HepG2 (cell line): ENCODE data around the gene EPHB4. TPM values are rescaled to one million over a fixed set of nuclear protein-coding genes. Genes with fewer than 3 reads are reported as not detected.

ENCODE experiments used
- ARHGAP35 ChIP-seq: sonication (generic); formaldehyde crosslinking; IDR thresholded peaks from 2 replicates; pipeline ENCODE4 v1.9.0; 2022; ENCODE audit warnings: mild to moderate bottlenecking, inconsistent platforms, moderate library complexity, missing genetic modification reagents, borderline replicate concordance
- ARNT2 ChIP-seq: sonication (generic); formaldehyde crosslinking; IDR thresholded peaks from 2 replicates; pipeline ENCODE4 v1.8.0; 2022; ENCODE audit warnings: mild to moderate bottlenecking, low read depth, missing genetic modification reagents, moderate library complexity
- IKZF4 ChIP-seq: sonication (generic); formaldehyde crosslinking; IDR thresholded peaks from 2 replicates; pipeline ENCODE4 v1.5.1; 2020; ENCODE audit warnings: borderline replicate concordance, mild to moderate bottlenecking, low read depth, missing genetic modification reagents; ENCODE audit errors: not compliant biosample characterization
- NBN ChIP-seq: fragments of 450-650 bp; conservative IDR thresholded peaks from 2 replicates; pipeline ENCODE4 v1.6.1; 2017
- PBX3 ChIP-seq: sonication (generic); formaldehyde crosslinking; IDR thresholded peaks from 2 replicates; pipeline ENCODE4 v1.8.1; 2023; ENCODE audit warnings: missing genetic modification reagents, inconsistent platforms, borderline replicate concordance
- POLR2AphosphoS5 ChIP-seq: IDR thresholded peaks from 2 replicates; pipeline ENCODE4 v1.6.1; 2012; ENCODE audit warnings: low read depth, low read length
- TBX2 ChIP-seq: sonication (generic); formaldehyde crosslinking; IDR thresholded peaks from 2 replicates; pipeline ENCODE4 v1.5.0; 2020; ENCODE audit warnings: missing genetic modification reagents, mild to moderate bottlenecking, borderline replicate concordance
- TEAD3 ChIP-seq: optimal IDR thresholded peaks from 2 replicates; pipeline ENCODE3; 2016; ENCODE audit warnings: borderline replicate concordance
- ZFP41 ChIP-seq: sonication (generic); formaldehyde crosslinking; IDR thresholded peaks from 2 replicates; pipeline ENCODE4 v1.4.0; 2020; ENCODE audit warnings: mild to moderate bottlenecking, missing genetic modification reagents, borderline replicate concordance
- ZNF224 ChIP-seq: sonication (generic); formaldehyde crosslinking; IDR thresholded peaks from 2 replicates; pipeline ENCODE4 v1.5.0; 2020; ENCODE audit warnings: mild to moderate bottlenecking, missing genetic modification reagents
- ZNF496 ChIP-seq: sonication (generic); formaldehyde crosslinking; IDR thresholded peaks from 2 replicates; pipeline ENCODE4 v1.8.1; 2023; ENCODE audit warnings: mild to moderate bottlenecking, moderate library complexity, missing genetic modification reagents; ENCODE audit not compliant: insufficient replicate concordance
- ZNF547 ChIP-seq: sonication (generic); formaldehyde crosslinking; IDR thresholded peaks from 2 replicates; pipeline ENCODE4 v1.5.1; 2020; ENCODE audit warnings: mild to moderate bottlenecking, missing genetic modification reagents
- ZNF709 ChIP-seq: sonication (generic); formaldehyde crosslinking; IDR thresholded peaks from 2 replicates; pipeline ENCODE4 v1.5.0; 2020; ENCODE audit warnings: mild to moderate bottlenecking, missing genetic modification reagents
- polyA plus RNA-seq, 8 experiments: library from polyadenylated mRNA; depleted of rRNA in 3 of 8; stranded (reverse) in 7 of 8; unstranded in 1 of 8; fragments of >200 nt; fragmentation: Illumina TruSeq in 4 of 8; extraction: Trizol in 4 of 8; gene quantifications; 2 replicates each; pipeline versions ENCODE4 v1.2.1 to v1.2.3, GENCODE V29; 2011 to 2016; ENCODE audit warnings: low read depth in 4 of 8, missing spikeins in 1 of 8, mixed read lengths in 1 of 8; ENCODE audit not compliant: insufficient read depth in 1 of 8
- total RNA-seq, 5 experiments: library from RNA; depleted of rRNA; stranded (reverse); fragments of >200 nt; fragmentation: Illumina TruSeq; extraction: Trizol; gene quantifications; 2 replicates each; pipeline ENCODE4 v1.2.3, GENCODE V29; 2016; ENCODE audit warnings: low read depth in 1 of 5
- TF ChIP-seq, protein P1 (sequence below), 2 experiments: sonication (generic) in 1 of 2; formaldehyde crosslinking in 1 of 2; IDR thresholded peaks; 2 replicates each; pipeline versions ENCODE4 v1.4.0 to v1.6.1; 2016 to 2020; ENCODE audit warnings: borderline replicate concordance in 1 of 2, low read depth in 1 of 2, mild to moderate bottlenecking in 1 of 2, missing genetic modification reagents in 1 of 2
- TF ChIP-seq, protein P2 (sequence below): sonication (generic); formaldehyde crosslinking; IDR thresholded peaks from 2 replicates; pipeline ENCODE4 v1.4.0; 2020; ENCODE audit warnings: missing genetic modification reagents, mild to moderate bottlenecking, borderline replicate concordance

Gene EPHB4
- total and polyA plus RNA-seq, 2 of the 13 experiments (the other 11 are each of a cell fraction or from before 2014, with no cell fraction given) = 61.4 to 69.6 TPM

DNA sequence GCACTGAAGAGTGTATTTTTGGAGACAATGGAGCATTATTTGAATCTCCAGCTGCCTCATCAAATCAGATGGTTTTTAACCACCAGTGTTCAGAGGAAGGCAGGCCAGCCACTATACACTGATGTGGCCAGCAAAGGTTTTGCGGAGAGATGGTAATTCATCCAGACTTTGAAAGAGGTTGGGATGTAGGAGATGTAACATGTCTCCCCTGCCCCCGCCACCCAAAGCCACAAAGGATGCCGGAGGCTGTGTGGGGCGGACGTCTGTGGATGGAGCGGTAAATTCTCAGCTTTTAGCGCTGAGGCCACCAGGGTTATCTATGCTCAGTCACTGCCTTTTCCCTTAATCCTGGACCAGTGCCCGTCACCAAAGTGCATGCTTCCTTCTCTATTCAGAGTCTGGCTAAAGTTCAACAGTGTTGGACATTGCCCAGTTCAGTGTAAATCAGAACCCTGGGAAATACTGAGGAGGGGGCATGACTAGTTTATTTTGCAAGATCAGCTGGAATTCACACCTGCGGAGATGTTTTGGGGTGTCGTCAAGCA lies 36.2 kb upstream of the EPHB4 start (continued):
- TF ChIP-seq IKZF4 (CRISPR knock-in tag) (no peak), ZFP41 (CRISPR knock-in tag) (no peak), ZNF224 (no peak), ARNT2 (no peak), POLR2AphosphoS5 (no peak), TBX2 (CRISPR knock-in tag) (0 out of 2 replicates have a peak, but pooled peaks have one; percentile 20), ZNF547 (no peak), ZNF496 (no peak), TEAD3 (CRISPR knock-in tag) (peak; percentile 38), PBX3 (CRISPR knock-in tag) (no peak), ARHGAP35 (CRISPR knock-in tag) (no peak), NBN (no peak), ZNF709 (CRISPR knock-in tag) (no peak)
- TF ChIP-seq, protein P1, sequence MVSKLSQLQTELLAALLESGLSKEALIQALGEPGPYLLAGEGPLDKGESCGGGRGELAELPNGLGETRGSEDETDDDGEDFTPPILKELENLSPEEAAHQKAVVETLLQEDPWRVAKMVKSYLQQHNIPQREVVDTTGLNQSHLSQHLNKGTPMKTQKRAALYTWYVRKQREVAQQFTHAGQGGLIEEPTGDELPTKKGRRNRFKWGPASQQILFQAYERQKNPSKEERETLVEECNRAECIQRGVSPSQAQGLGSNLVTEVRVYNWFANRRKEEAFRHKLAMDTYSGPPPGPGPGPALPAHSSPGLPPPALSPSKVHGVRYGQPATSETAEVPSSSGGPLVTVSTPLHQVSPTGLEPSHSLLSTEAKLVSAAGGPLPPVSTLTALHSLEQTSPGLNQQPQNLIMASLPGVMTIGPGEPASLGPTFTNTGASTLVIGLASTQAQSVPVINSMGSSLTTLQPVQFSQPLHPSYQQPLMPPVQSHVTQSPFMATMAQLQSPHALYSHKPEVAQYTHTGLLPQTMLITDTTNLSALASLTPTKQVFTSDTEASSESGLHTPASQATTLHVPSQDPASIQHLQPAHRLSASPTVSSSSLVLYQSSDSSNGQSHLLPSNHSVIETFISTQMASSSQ (IDR thresholded peaks at IDR 0.05; ENCODE audit: low read depth) = no peak
- TF ChIP-seq, protein P1 (CRISPR knock-in tag; IDR thresholded peaks at IDR 0.05; ENCODE audit: borderline replicate concordance) = no peak
- TF ChIP-seq, protein P2, sequence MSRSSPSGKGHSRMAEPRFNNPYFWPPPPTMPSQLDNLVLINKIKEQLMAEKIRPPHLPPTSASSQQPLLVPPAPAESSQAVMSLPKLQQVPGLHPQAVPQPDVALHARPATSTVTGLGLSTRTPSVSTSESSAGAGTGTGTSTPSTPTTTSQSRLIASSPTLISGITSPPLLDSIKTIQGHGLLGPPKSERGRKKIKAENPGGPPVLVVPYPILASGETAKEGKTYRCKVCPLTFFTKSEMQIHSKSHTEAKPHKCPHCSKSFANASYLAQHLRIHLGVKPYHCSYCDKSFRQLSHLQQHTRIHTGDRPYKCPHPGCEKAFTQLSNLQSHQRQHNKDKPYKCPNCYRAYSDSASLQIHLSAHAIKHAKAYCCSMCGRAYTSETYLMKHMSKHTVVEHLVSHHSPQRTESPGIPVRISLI (CRISPR knock-in tag) = no peak
